Subcutaneous adipose tissue (tissue), 4 donors: ENCODE measurements around the gene CPNE6. TPM values are rescaled to one million over a fixed set of nuclear protein-coding genes. Genes with fewer than 3 reads are reported as not detected.

Source experiments
- CTCF ChIP-seq: fragments of 450-650 bp; IDR thresholded peaks from one replicate; pipeline ENCODE4 v1.5.1; 2016; ENCODE audit warnings: low read depth, mild to moderate bottlenecking, control low read depth, antibody characterized with exemption, moderate library complexity
- total RNA-seq, 4 donors: library from RNA; depleted of rRNA; stranded (reverse); fragments of >200 nt; gene quantifications; one replicate each; pipeline ENCODE4 v1.1.0, GENCODE V29; 2016

Gene CPNE6
- total RNA-seq, 4 donors from 2014 or later, result not detected

GRCh38 chr14:24122416-24122815 lies 51.1 kb downstream of the CPNE6 start:
- TF ChIP-seq CTCF, result no peak

GRCh38 chr14:24122898-24123297 lies 51.5 kb downstream of the CPNE6 start:
- no peak for TF ChIP-seq CTCF

DNA sequence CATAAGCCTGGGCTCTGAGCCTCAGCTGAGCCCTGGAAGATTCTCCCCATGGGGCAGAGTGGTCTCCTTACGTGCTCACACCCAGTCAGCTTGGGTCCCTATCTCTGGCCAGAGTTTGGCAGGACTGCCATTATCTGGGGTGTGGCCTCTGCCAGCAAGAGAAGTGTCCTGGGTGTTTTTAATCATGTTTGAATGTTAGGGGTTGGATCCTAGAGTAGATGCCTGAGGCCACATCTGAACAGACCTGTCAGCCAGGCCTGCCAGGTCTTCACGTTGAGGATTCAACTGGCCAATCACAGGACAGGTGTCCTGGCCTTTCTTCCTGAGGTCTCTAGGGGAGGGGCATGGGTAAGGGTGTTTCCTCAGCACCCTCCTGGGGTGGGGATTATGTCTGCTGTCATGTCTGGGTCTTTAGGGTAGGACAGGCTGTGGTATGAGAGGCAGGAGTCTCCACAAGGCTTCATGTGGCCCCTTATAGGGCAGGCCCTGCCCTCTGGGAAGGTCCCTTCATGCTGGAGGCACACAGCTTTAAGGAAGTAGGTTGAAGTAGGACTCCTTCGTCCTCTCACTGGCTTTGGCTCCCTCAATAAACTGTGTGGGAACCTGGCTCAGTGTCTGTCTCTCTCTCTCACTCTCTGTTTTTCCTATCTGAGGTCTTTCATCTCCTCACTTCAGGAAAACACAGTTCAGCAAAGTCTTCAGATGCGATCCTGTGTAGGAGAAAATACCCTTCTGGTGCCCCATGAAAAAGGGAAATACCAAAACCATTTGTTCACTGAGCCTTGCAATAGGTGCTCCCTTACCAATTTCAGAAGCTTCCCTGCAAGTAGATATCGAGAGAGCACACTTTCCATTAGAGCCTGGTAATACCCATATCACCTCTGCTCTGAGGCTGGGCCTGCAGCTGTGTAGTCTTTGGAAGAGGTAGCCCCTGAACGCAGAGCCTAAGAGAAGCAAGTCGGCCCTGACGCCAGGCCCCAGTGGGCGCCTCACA lies 52.4 kb downstream of the CPNE6 start:
- no peak for TF ChIP-seq CTCF

DNA sequence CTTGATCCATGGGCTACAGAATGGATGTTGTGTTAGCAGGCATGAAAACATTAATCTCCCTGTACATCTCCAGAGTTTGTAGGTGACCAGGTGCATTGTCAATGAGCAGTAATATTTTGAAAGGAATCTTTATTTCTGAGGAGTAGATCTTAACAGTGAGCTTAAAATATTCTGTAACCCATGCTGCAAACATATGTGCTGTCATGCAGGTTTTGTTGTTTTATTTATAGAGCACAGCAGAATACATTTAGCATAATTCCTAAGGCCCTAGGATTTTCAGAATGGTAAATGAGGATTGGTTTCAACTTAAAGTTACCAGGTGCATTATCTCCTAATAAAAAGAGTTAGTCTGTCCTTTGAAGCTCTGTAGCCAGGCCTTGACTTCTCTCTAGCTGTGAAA lies 55.6 kb downstream of the CPNE6 start:
- TF ChIP-seq CTCF, result no peak

- TF ChIP-seq CTCF, result no peak
Measured at GRCh38 chr14:24127673-24128072, 56.3 kb downstream of the CPNE6 start.

Other genes starting within 250 kb of the CPNE6 start
- gene DHRS4, start 117.8 kb upstream of the CPNE6 start, total RNA-seq, result 10 to 100 TPM; 42.0 to 60.7 (median 45.8) TPM
- 10 to 100 TPM; 13.9 to 26.4 (median 20.9) TPM for gene DHRS4L2, start 82.6 kb upstream of the CPNE6 start, total RNA-seq
- gene CARMIL3, start 19.6 kb upstream of the CPNE6 start, total RNA-seq, result under 1 TPM in 3 of 4 donors, not detected in 1; 0.17 to 0.33 (median 0.22) TPM
- 100 to 1,000 TPM in 1 of 4 donors, 10 to 100 TPM in 3; 24.0 to 125 (median 53.1) TPM for gene PCK2, start 22.7 kb downstream of the CPNE6 start, total RNA-seq
- gene DCAF11, start 43.2 kb downstream of the CPNE6 start, total RNA-seq, result 10 to 100 TPM; 39.6 to 83.5 (median 53.2) TPM
- 1 to 10 TPM in 3 of 4 donors, not detected in 1; 1.0 to 3.0 (median 1.1) TPM for gene NRL, start 43.4 kb downstream of the CPNE6 start, total RNA-seq
- under 1 TPM in 1 of 4 donors, not detected in 3; 0.68 TPM for gene FITM1, start 59.1 kb downstream of the CPNE6 start, total RNA-seq
- gene PSME1, start 64.6 kb downstream of the CPNE6 start, total RNA-seq, result 100 to 1,000 TPM in 2 of 4 donors, 10 to 100 TPM in 2; 89.6 to 110 (median 99.7) TPM
- gene EMC9, start 70.0 kb downstream of the CPNE6 start, total RNA-seq, result 10 to 100 TPM in 2 of 4 donors, 1 to 10 TPM in 2; 6.7 to 16.3 (median 11.6) TPM
- gene PSME2, start 75.0 kb downstream of the CPNE6 start, total RNA-seq, result 10 to 100 TPM; 34.5 to 42.8 (median 39.5) TPM
- 10 to 100 TPM; 21.7 to 54.8 (median 27.4) TPM for gene RNF31, start 75.9 kb downstream of the CPNE6 start, total RNA-seq
- gene IRF9, start 89.7 kb downstream of the CPNE6 start, total RNA-seq, result 10 to 100 TPM; 31.6 to 83.1 (median 55.9) TPM
- 10 to 100 TPM in 1 of 4 donors, 1 to 10 TPM in 3; 3.1 to 27.7 (median 5.5) TPM for gene REC8, start 100.5 kb downstream of the CPNE6 start, total RNA-seq
- gene IPO4, start 117.3 kb downstream of the CPNE6 start, total RNA-seq, result 10 to 100 TPM; 12.1 to 60.0 (median 17.3) TPM
- 10 to 100 TPM; 36.7 to 46.6 (median 41.5) TPM for gene TM9SF1, start 123.9 kb downstream of the CPNE6 start, total RNA-seq
- not detected for gene TSSK4, start 134.1 kb downstream of the CPNE6 start, total RNA-seq
- gene CHMP4A, start 141.9 kb downstream of the CPNE6 start, total RNA-seq, result 100 to 1,000 TPM in 2 of 4 donors, 10 to 100 TPM in 2; 54.1 to 114 (median 82.3) TPM
- 10 to 100 TPM; 14.3 to 30.3 (median 24.1) TPM for gene MDP1, start 144.5 kb downstream of the CPNE6 start, total RNA-seq
- gene NEDD8, start 160.8 kb downstream of the CPNE6 start, total RNA-seq, result 100 to 1,000 TPM; 106 to 156 (median 122) TPM
- gene GMPR2, start 161.4 kb downstream of the CPNE6 start, total RNA-seq, result 10 to 100 TPM; 31.3 to 75.5 (median 54.3) TPM
- 10 to 100 TPM; 46.1 to 68.0 (median 58.3) TPM for gene TINF2, start 171.1 kb downstream of the CPNE6 start, total RNA-seq
- gene TGM1, start 191.6 kb downstream of the CPNE6 start, total RNA-seq, result 1 to 10 TPM in 1 of 4 donors, under 1 TPM in 2, not detected in 1; 0.49 to 1.3 (median 0.85) TPM
- gene RABGGTA, start 200.0 kb downstream of the CPNE6 start, total RNA-seq, result 10 to 100 TPM; 11.9 to 34.9 (median 22.6) TPM
- gene DHRS1, start 228.2 kb downstream of the CPNE6 start, total RNA-seq, result 10 to 100 TPM; 22.7 to 33.0 (median 28.6) TPM
- gene NOP9, start 228.3 kb downstream of the CPNE6 start, total RNA-seq, result 10 to 100 TPM; 14.3 to 19.4 (median 15.1) TPM
- 10 to 100 TPM in 2 of 4 donors, 1 to 10 TPM in 2; 5.2 to 14.3 (median 10.3) TPM for gene CIDEB, start 236.4 kb downstream of the CPNE6 start, total RNA-seq
- 10 to 100 TPM in 1 of 4 donors, 1 to 10 TPM in 3; 2.0 to 11.9 (median 6.4) TPM for gene LTB4R2, start 238.6 kb downstream of the CPNE6 start, total RNA-seq
- 10 to 100 TPM in 1 of 4 donors, 1 to 10 TPM in 3; 4.2 to 10.9 (median 7.5) TPM for gene LTB4R, start 239.9 kb downstream of the CPNE6 start, total RNA-seq